HepG2 (cell line): ENCODE data around the gene OVCA2. TPM values are rescaled to one million over a fixed set of nuclear protein-coding genes. Genes with fewer than 3 reads are reported as not detected.

ENCODE experiments used
- CSRNP1 ChIP-seq: sonication (generic); formaldehyde crosslinking; IDR thresholded peaks from 2 replicates; pipeline ENCODE4 v1.8.1; 2023; ENCODE audit warnings: mild to moderate bottlenecking, missing genetic modification reagents
- NCOA2 ChIP-seq: sonication (generic); formaldehyde crosslinking; IDR thresholded peaks from 2 replicates; pipeline ENCODE4 v1.8.0; 2022; ENCODE audit warnings: inconsistent platforms
- REXO4 ChIP-seq: sonication (generic); formaldehyde crosslinking; IDR thresholded peaks from 2 replicates; pipeline ENCODE4 v1.8.0; 2022; ENCODE audit warnings: missing genetic modification reagents, mild to moderate bottlenecking, borderline replicate concordance
- SNAI1 ChIP-seq: sonication (generic); formaldehyde crosslinking; IDR thresholded peaks from 2 replicates; pipeline ENCODE4 v1.5.0; 2020; ENCODE audit warnings: mild to moderate bottlenecking, missing genetic modification reagents, borderline replicate concordance
- TAF15 ChIP-seq: fragments of 200-400 bp; formaldehyde crosslinking; IDR thresholded peaks from one replicate; pipeline ENCODE4 v1.6.1; 2018; ENCODE audit warnings: mild to moderate bottlenecking, low read depth, low read length; ENCODE audit not compliant: poor library complexity, severe bottlenecking
- XRCC5 ChIP-seq: fragments of 200-400 bp; formaldehyde crosslinking; optimal IDR thresholded peaks from 2 replicates; pipeline ENCODE3; 2017; ENCODE audit warnings: mild to moderate bottlenecking, low read length
- ZBTB1 ChIP-seq: sonication (generic); formaldehyde crosslinking; IDR thresholded peaks from 2 replicates; pipeline ENCODE4 v1.4.0; 2020; ENCODE audit warnings: missing genetic modification reagents, borderline replicate concordance
- ZNF33A ChIP-seq: sonication (generic); formaldehyde crosslinking; IDR thresholded peaks from 2 replicates; pipeline ENCODE4 v1.5.1; 2020; ENCODE audit warnings: missing genetic modification reagents, mild to moderate bottlenecking, moderate library complexity, borderline replicate concordance
- ZNF407 ChIP-seq: sonication (generic); formaldehyde crosslinking; IDR thresholded peaks from one replicate; pipeline ENCODE4 v1.5.1; 2020; ENCODE audit warnings: mild to moderate bottlenecking, missing genetic modification reagents; ENCODE audit errors: not compliant biosample characterization
- ZNF484 ChIP-seq: sonication (generic); formaldehyde crosslinking; IDR thresholded peaks from 2 replicates; pipeline ENCODE4 v1.5.1; 2020; ENCODE audit warnings: mild to moderate bottlenecking, low read depth, missing genetic modification reagents, borderline replicate concordance
- ZUFSP ChIP-seq: sonication (generic); formaldehyde crosslinking; IDR thresholded peaks from 2 replicates; pipeline ENCODE4 v1.9.0; 2021; ENCODE audit warnings: missing genetic modification reagents, mild to moderate bottlenecking, borderline replicate concordance
- ZXDC ChIP-seq: sonication (generic); formaldehyde crosslinking; IDR thresholded peaks from 2 replicates; pipeline ENCODE4 v1.5.0; 2020; ENCODE audit warnings: mild to moderate bottlenecking, missing genetic modification reagents
- polyA plus RNA-seq, 8 experiments: library from polyadenylated mRNA; depleted of rRNA in 3 of 8; stranded (reverse) in 7 of 8; unstranded in 1 of 8; fragments of >200 nt; fragmentation: Illumina TruSeq in 4 of 8; extraction: Trizol in 4 of 8; gene quantifications; 2 replicates each; pipeline versions ENCODE4 v1.2.1 to v1.2.3, GENCODE V29; 2011 to 2016; ENCODE audit warnings: low read depth in 4 of 8, missing spikeins in 1 of 8, mixed read lengths in 1 of 8; ENCODE audit not compliant: insufficient read depth in 1 of 8
- total RNA-seq, 5 experiments: library from RNA; depleted of rRNA; stranded (reverse); fragments of >200 nt; fragmentation: Illumina TruSeq; extraction: Trizol; gene quantifications; 2 replicates each; pipeline ENCODE4 v1.2.3, GENCODE V29; 2016; ENCODE audit warnings: low read depth in 1 of 5

The OVCA2 gene
- total and polyA plus RNA-seq, 2 of the 13 experiments (the other 11 are each of a cell fraction or from before 2014, with no cell fraction given), result 23.7 to 28.2 TPM

- TF ChIP-seq ZNF407 (CRISPR knock-in tag) (no peak), XRCC5 (peak; percentile 26), CSRNP1 (CRISPR knock-in tag) (no peak), SNAI1 (CRISPR knock-in tag) (no peak), ZNF484 (CRISPR knock-in tag) (no peak), ZUFSP (CRISPR knock-in tag) (no peak), NCOA2 (CRISPR knock-in tag) (no peak), ZNF33A (CRISPR knock-in tag) (no peak), TAF15 (no peak), ZBTB1 (no peak), REXO4 (CRISPR knock-in tag) (no peak), ZXDC (no peak)
Observed at GRCh38 chr17:2049333-2050299, 7.8 kb downstream of the OVCA2 start (continued).
